Small intestine (tissue), 7 donors: ENCODE data around the gene STRN4. TPM values are rescaled to one million over a fixed set of nuclear protein-coding genes. Genes with fewer than 3 reads are reported as not detected.

Experiments used
- DNase-seq, 2 donors: peaks; one replicate each; pipeline versions ENCODE4 v3.0.0 to v3.0.0-alpha.2; 2013
- FAIRE-seq: peaks from 2 replicates; lab custom pipeline; 2012; peaks lifted over from hg19 to GRCh38; lab: Jason Lieb, UNC
- H3K27ac ChIP-seq, 3 donors: one replicate each; pipeline ENCODE4 v1.5.1; 2013; ENCODE audit warnings: low read length in 2 of 3, mild to moderate bottlenecking in 2 of 3, control low read depth in 1 of 3, inconsistent platforms in 1 of 3, low read depth in 1 of 3, moderate library complexity in 1 of 3
- H3K27me3 ChIP-seq, 3 donors: one replicate each; pipeline ENCODE4 v1.6.1; 2013; ENCODE audit warnings: low read length in 3 of 3, inconsistent platforms in 1 of 3; ENCODE audit not compliant: control insufficient read depth in 3 of 3, insufficient read depth in 3 of 3
- H3K36me3 ChIP-seq, 3 donors: one replicate each; pipeline ENCODE4 v1.6.1; 2013; ENCODE audit warnings: low read length in 3 of 3, inconsistent platforms in 1 of 3, low read depth in 1 of 3, mild to moderate bottlenecking in 1 of 3, moderate library complexity in 1 of 3; ENCODE audit not compliant: control insufficient read depth in 3 of 3, insufficient read depth in 2 of 3
- H3K4me1 ChIP-seq, 3 donors: one replicate each; pipeline ENCODE4 v1.6.1; 2013; ENCODE audit warnings: low read length in 2 of 3, inconsistent platforms in 1 of 3, low read depth in 1 of 3, mild to moderate bottlenecking in 1 of 3, moderate library complexity in 1 of 3; ENCODE audit not compliant: control insufficient read depth in 3 of 3, insufficient read depth in 2 of 3
- H3K4me3 ChIP-seq, 3 donors: one replicate each; pipeline ENCODE4 v1.5.1; 2013; ENCODE audit warnings: low read length in 3 of 3, control low read depth in 1 of 3, inconsistent platforms in 1 of 3, low read depth in 1 of 3, mild to moderate bottlenecking in 1 of 3, moderate library complexity in 1 of 3
- H3K9me3 ChIP-seq, 2 donors: one replicate each; pipeline ENCODE4 v1.6.1; 2013; ENCODE audit warnings: low read depth in 1 of 2, low read length in 1 of 2; ENCODE audit not compliant: control insufficient read depth in 2 of 2, insufficient read depth in 1 of 2
- WGBS, 3 donors: extraction: QIAGEN DNeasy Blood & Tissue Kit; methylation state at CpG; one replicate each; pipeline ENCODE4 v1.1.7; 2013; 5-methylcytosine and 5-hydroxymethylcytosine counted together
- polyA plus RNA-seq, 4 donors: library from polyadenylated mRNA; stranded (reverse) in 3 of 4; unstranded in 1 of 4; fragments of 200-250 nt in 3 of 4; fragments of 120-200 nt in 1 of 4; gene quantifications; one replicate each; pipeline versions ENCODE4 v1.2.1 to v1.2.3, GENCODE V29; 2013
- donor health status: healthy with polysubstance abuse.
- donor health status: control.
- donor health status: control.
- donor health status: Bipolar disorder and iron deficiency.
- donor health status: healthy.

The STRN4 gene
- polyA plus RNA-seq, 4 donors, result 44.6 to 58.3 (median 51.1) TPM

DNA sequence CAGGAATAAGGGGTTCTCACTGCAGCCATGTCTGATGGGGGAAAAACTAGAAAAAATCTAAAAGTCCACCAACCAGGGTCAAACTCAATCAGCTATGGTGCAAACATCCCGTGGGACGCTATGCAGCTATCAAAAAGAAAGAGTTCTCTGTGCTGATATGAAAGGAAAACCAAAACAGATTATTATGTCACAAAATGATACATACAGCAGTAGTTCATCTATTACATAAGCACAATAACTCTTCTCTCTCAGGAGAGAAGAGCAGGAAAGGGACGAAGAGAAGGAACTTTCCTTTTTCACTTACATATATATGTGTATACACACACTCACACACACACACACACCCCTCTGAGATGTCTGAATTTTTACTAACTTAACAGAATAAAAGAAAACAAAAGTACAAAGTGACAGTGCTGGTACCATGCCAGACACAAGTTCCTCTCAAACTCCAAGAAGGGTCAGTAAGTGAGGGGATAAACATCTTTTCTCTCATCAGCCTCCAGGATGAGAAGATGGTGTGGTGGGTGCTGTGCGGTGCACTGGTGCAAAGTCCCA, 3.2 kb downstream of the STRN4 start:
- FAIRE-seq (no peak), DNase-seq (no peak)
- WGBS, 3 donors, result 48 to 52% (median 52%) methylated on average over 4 of the region's 4 CpGs
- Histone ChIP-seq H3K27ac (no peak overlapping the region), H3K36me3 (peaks cover 0 to 38% (median 3%) of the 10 kb centered on the region in 3 donors), H3K9me3 (no peaks in the 10 kb centered on the region), H3K27me3 (no peaks in the 10 kb centered on the region), H3K4me1 (peaks cover 4 to 14% (median 4%) of the 10 kb centered on the region in 3 donors), H3K4me3 (no peak overlapping the region)

DNA sequence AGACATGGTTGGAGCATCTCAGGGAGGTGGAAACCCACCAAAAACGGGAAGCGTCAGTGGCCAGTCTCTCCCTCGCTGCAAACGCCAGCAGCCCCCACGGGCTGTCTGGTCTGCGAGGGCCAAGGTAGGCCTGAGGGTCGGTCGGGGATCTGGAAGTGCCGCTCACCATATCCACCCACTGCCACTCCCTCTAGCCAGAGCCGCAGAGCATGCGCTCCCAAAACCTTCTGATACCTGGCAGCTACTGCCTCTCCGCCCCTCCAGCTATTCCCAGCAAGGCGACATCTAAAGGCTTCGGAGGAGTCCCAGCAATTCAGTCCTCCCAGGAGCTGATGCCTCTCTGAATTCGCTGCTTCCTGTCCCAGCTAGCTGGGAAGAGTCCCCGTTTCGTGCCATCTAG, 4.8 kb downstream of the STRN4 start:
- peaks cover 4 to 11% (median 4%) of the 10 kb centered on the region in 3 donors for H3K4me1 ChIP-seq
- 74 to 82% (median 81%) methylated on average over 17 of the region's 17 CpGs for WGBS, 3 donors
- no peaks in the 10 kb centered on the region for H3K27me3 ChIP-seq
- no peaks in the 10 kb centered on the region for H3K9me3 ChIP-seq
- peaks cover 6 to 53% (median 7%) of the 10 kb centered on the region in 3 donors for H3K36me3 ChIP-seq
- FAIRE-seq (no peak), DNase-seq (no peak)
- H3K4me3 ChIP-seq, result no peak overlapping the region
- H3K27ac ChIP-seq, result no peak overlapping the region

- H3K36me3 ChIP-seq, result peaks cover 7 to 68% (median 7%) of the 10 kb centered on the region in 3 donors
- no peak overlapping the region for H3K27ac ChIP-seq
- no peaks in the 10 kb centered on the region for H3K9me3 ChIP-seq
- no peaks in the 10 kb centered on the region for H3K27me3 ChIP-seq
- H3K4me1 ChIP-seq, result peaks cover 0 to 4% (median 3%) of the 10 kb centered on the region in 3 donors
- no peak overlapping the region for H3K4me3 ChIP-seq
- DNase-seq (no peak), FAIRE-seq (no peak)
- 71 to 83% (median 80%) methylated on average over 14 of the region's 14 CpGs for WGBS, 3 donors
Observed at GRCh38 chr19:46739290-46739771, 6.9 kb downstream of the STRN4 start.

GRCh38 chr19:46737761-46738171, 8.5 kb downstream of the STRN4 start:
- DNase-seq (no peak), FAIRE-seq (no peak)
- Histone ChIP-seq H3K27ac (no peak overlapping the region), H3K9me3 (no peaks in the 10 kb centered on the region), H3K27me3 (no peaks in the 10 kb centered on the region), H3K4me1 (no peaks in the 10 kb centered on the region), H3K4me3 (no peak overlapping the region), H3K36me3 (peaks cover 7 to 79% (median 13%) of the 10 kb centered on the region in 3 donors)
- 83 to 88% (median 88%) methylated on average over 19 of the region's 19 CpGs for WGBS, 3 donors

- DNase-seq, result no peak
- Histone ChIP-seq H3K4me1 (no peaks in the 10 kb centered on the region), H3K4me3 (no peak overlapping the region), H3K27me3 (no peaks in the 10 kb centered on the region), H3K9me3 (no peaks in the 10 kb centered on the region), H3K36me3 (peaks cover 7 to 84% (median 15%) of the 10 kb centered on the region in 3 donors), H3K27ac (no peak overlapping the region)
- no peak for FAIRE-seq
- 82 to 93% (median 85%) methylated on average over 7 of the region's 7 CpGs for WGBS, 3 donors
Observed at GRCh38 chr19:46737298-46737654, 9.0 kb downstream of the STRN4 start.

DNA sequence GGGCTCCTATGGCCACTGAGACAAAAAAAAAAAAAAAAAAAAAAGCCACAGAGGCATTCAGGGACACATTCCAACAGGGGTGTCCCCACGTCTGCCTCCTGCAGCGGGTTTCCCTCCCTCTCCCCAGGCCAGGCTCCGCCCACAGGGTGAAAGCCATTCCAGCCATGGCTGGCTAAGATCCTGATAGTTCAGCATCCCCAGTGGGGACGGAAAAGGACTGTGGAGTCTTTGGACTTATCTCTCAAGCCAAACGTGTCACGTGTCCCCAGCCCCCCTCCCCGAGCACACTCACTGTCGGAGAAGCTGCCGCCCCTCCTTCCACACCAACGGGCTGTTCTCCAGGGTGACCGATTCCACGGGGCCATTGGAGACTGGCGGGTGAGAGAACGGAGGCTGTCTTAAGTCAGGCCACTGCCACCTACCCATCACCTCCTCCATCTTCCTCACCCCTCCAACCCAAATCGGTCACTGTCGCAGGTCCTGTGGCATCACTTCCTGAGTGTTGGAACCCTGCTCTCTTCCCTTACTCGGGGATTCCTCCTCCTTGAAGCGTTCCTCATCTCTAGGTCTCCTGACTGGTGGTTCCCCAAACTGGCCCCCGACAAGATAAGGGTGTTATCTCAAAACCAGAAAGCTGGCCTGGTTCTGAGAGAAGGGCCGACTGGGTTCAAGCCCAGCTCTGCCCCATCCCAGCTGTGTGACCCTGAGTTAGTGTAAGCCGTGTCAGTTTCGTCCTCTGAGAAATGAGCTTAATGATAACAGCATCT, 9.5 kb downstream of the STRN4 start:
- peaks cover 7 to 84% (median 15%) of the 10 kb centered on the region in 3 donors for H3K36me3 ChIP-seq
- 72 to 82% (median 79%) methylated on average over 22 of the region's 22 CpGs for WGBS, 3 donors
- H3K4me3 ChIP-seq, result no peak overlapping the region
- FAIRE-seq (no peak), DNase-seq (no peak)
- peak overlapping the region in 1 of 3 donors; percentile 16 for H3K27ac ChIP-seq
- H3K27me3 ChIP-seq, result no peaks in the 10 kb centered on the region
- H3K9me3 ChIP-seq, result no peaks in the 10 kb centered on the region
- no peaks in the 10 kb centered on the region for H3K4me1 ChIP-seq

DNA sequence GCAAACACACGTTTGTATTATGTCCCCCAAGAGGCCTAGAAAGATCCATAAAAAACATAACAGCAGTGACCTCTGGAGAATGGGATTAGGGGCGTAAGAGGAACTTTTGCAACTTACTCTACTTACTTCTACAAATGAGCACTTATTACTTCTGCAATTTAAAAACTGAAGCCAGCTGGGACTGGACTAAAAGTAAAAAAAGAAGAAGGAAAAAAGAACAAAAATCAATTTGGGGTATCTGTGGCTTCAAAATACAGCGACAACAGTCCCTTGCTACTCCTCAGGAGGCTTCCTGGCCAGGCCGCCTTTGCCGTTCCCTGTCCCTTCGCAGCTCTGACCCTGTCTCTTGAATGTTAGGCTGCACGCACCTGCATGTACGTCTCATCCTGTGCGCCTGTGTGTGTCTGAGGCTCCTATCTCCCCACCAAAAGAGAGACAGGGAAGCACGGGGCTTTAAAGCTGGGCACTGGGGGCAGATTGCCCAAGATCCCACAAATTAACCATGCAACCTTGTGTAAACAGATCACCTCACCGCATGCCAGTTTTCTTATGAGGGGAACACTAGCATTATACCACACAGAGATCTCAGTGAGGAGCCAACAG, 12.5 kb downstream of the STRN4 start:
- DNase-seq, result no peak
- Histone ChIP-seq H3K36me3 (peaks cover 17 to 88% (median 28%) of the 10 kb centered on the region in 3 donors), H3K9me3 (no peaks in the 10 kb centered on the region), H3K27me3 (no peaks in the 10 kb centered on the region), H3K27ac (no peak overlapping the region), H3K4me1 (no peaks in the 10 kb centered on the region), H3K4me3 (no peak overlapping the region)
- 87 to 88% (median 87%) methylated on average over 11 of the region's 11 CpGs for WGBS, 3 donors
- no peak for FAIRE-seq

GRCh38 chr19:46732966-46733689, 13.1 kb downstream of the STRN4 start:
- 87 to 89% (median 88%) methylated on average over 23 of the region's 23 CpGs for WGBS, 3 donors
- FAIRE-seq, result no peak
- Histone ChIP-seq H3K4me3 (no peak overlapping the region), H3K27ac (no peak overlapping the region), H3K27me3 (no peaks in the 10 kb centered on the region), H3K9me3 (no peaks in the 10 kb centered on the region), H3K36me3 (peaks cover 16 to 89% (median 28%) of the 10 kb centered on the region in 3 donors), H3K4me1 (no peaks in the 10 kb centered on the region)
- DNase-seq, result no peak
